Measurements from ENCODE around the gene POLR1G.

- TF ChIP-seq, protein P1, sequence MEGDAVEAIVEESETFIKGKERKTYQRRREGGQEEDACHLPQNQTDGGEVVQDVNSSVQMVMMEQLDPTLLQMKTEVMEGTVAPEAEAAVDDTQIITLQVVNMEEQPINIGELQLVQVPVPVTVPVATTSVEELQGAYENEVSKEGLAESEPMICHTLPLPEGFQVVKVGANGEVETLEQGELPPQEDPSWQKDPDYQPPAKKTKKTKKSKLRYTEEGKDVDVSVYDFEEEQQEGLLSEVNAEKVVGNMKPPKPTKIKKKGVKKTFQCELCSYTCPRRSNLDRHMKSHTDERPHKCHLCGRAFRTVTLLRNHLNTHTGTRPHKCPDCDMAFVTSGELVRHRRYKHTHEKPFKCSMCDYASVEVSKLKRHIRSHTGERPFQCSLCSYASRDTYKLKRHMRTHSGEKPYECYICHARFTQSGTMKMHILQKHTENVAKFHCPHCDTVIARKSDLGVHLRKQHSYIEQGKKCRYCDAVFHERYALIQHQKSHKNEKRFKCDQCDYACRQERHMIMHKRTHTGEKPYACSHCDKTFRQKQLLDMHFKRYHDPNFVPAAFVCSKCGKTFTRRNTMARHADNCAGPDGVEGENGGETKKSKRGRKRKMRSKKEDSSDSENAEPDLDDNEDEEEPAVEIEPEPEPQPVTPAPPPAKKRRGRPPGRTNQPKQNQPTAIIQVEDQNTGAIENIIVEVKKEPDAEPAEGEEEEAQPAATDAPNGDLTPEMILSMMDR (conservative IDR thresholded peaks at IDR 0.05 in 1 of 2, IDR thresholded peaks at IDR 0.05 in 1 of 2; ENCODE audit: extremely low read depth in 1 of 2, insufficient read depth in 1 of 2, low read depth in 1 of 2, low read length in 2 of 2) = no peak
- no peak for TF ChIP-seq EZH2 (IDR thresholded peaks at IDR 0.05; ENCODE audit: borderline replicate concordance, low read length)
Measured at GRCh38 chr19:45419396-45419795, 13.0 kb downstream of the POLR1G start.

Measured in mammary epithelial cell (primary cell).